Urinary bladder (tissue), 4 donors: ENCODE measurements around the gene BDKRB2. TPM values are rescaled to one million over a fixed set of nuclear protein-coding genes. Genes with fewer than 3 reads are reported as not detected.

Experiments used
- DNase-seq: peaks from one replicate; pipeline ENCODE4 v3.0.0-alpha.2; 2015; ENCODE audit errors: extremely low spot score
- H3K27ac ChIP-seq: one replicate; pipeline ENCODE4 v1.5.1; 2013; ENCODE audit warnings: low read depth, mild to moderate bottlenecking, moderate library complexity
- H3K36me3 ChIP-seq: one replicate; pipeline ENCODE4 v1.6.1; 2013; ENCODE audit warnings: mild to moderate bottlenecking, moderate library complexity; ENCODE audit not compliant: insufficient read depth
- H3K4me1 ChIP-seq: one replicate; pipeline ENCODE4 v1.6.1; 2013; ENCODE audit warnings: mild to moderate bottlenecking, moderate library complexity; ENCODE audit not compliant: insufficient read depth
- H3K4me3 ChIP-seq: one replicate; pipeline ENCODE4 v1.5.1; 2013; ENCODE audit warnings: low read depth, low read length
- WGBS: extraction: QIAGEN DNeasy Blood & Tissue Kit; methylation state at CpG from one replicate; pipeline ENCODE4 v1.1.7; 2013; 5-methylcytosine and 5-hydroxymethylcytosine counted together
- polyA plus RNA-seq: library from polyadenylated mRNA; stranded (reverse); fragments of 200-250 nt; gene quantifications from one replicate; pipeline ENCODE4 v1.2.3, GENCODE V29; 2013
- total RNA-seq: library from RNA; depleted of rRNA; stranded (reverse); fragments of >200 nt; gene quantifications from one replicate; pipeline ENCODE4 v1.2.3, GENCODE V29; 2014
- donor health status: healthy with polysubstance abuse.
- donor health status: healthy.

The BDKRB2 gene
- total and polyA plus RNA-seq, 2 donors = 10.5 to 30.5 TPM

DNA sequence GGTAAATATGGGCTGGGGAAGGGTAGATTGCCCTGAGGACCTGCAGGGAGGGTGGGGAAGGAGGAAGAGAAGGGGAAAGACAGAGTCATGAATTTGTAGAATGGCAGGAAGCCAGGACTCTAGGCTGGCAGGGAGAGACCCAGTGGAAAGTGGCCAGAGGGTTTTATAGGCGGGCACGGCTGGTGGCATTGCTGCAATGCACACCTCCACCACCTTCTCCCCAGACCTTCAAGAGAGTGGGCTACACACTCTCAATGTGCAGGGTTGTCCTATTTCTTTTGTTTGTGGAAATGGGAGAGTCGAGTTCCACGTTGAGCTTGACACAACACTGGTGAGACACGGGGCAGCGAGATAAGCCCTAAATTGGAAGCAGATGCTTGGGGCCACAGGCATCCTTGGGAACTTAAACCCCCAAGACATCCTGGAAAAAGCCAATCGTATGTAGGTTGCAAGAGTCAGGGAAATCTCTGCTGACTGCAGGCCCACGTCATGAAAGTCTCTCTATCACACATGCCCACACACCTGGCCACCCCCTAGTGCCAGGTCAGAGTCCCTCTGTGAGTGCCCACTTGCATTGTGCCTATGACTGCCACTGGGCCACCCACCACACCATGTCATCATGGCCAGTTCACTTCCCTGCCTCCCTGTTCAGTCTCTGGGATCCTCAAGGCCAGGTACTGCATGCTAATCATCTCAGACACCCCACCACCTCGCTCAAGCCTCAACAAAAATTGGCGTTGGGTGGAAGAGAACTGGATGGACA is 38.0 kb upstream of the BDKRB2 start:
- Histone ChIP-seq H3K4me3 (no peak overlapping the region), H3K4me1 (no peaks in the 10 kb centered on the region), H3K36me3 (no peaks in the 10 kb centered on the region), H3K27ac (no peak overlapping the region)
- no peak for DNase-seq
- 82% methylated on average over 10 of the region's 10 CpGs for WGBS

DNA sequence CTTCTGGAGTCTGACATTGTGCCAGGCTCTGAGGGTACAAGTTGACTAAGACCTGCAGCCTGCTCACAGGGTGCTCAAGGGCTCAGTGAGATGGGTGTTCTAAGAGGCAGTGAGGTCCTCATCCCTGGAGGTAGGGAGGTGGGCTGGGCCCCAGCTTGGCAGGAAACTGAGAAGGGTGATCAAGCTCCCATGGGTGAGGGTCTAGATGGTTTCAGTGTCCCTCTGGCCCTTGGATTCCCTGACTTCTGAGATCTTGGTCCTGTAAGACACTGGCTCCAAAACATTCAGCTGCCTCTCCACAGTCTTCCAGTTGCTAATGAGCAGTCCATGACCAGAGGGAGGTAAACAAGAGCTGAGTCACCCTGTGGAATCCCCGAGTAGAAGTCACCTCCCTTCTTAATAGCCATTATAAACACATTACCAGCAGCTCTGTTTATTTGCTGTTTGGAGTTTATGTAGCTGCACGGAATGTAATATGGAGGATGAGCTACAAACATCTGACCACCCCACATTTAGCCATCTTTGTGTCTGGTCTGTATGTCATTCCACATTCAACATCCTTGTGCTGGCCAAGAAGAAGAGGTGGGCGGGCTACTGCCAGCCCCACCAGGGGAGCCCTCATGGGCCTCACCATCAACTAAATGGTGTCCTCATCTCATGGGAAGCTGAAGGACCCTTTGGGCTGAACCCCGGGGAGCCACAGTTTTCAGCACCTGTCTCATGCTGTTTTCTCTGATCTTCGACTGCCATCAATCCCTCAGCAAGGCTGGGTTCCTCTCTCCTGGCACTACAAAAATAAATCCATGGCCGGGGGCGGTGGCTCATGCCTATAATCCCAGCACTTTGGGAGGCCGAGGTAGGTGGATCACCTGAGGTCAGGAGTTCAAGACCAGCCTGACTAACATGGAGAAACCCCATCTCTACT is 37.2 kb upstream of the BDKRB2 start:
- no peaks in the 10 kb centered on the region for H3K4me1 ChIP-seq
- no peak overlapping the region for H3K27ac ChIP-seq
- 81% methylated on average over 8 of the region's 8 CpGs for WGBS
- H3K4me3 ChIP-seq = no peak overlapping the region
- no peak for DNase-seq
- no peaks in the 10 kb centered on the region for H3K36me3 ChIP-seq

DNA sequence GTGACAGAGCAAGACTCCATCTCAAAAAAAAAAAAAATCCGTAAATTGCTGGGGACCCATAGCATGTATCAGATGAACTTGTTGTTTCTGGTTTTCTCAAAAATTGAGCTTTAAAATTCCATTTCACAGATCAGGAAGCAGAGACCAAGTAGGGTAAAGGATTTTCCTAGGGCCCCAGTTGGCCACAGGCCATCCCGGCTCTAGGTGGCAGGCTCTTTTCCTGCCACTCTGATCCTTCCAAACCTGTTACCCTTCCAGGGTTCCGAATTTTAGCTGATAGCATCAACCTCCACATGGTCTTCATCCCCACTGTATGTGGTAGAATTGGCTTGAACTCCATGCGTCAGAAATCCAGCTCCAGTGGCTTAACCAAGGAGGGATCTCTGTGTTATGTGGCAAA is 36.1 kb upstream of the BDKRB2 start:
- Histone ChIP-seq H3K36me3 (no peaks in the 10 kb centered on the region), H3K4me3 (no peak overlapping the region), H3K27ac (no peak overlapping the region), H3K4me1 (no peaks in the 10 kb centered on the region)
- 90% methylated on average over 4 of the region's 4 CpGs for WGBS
- DNase-seq = no peak

DNA sequence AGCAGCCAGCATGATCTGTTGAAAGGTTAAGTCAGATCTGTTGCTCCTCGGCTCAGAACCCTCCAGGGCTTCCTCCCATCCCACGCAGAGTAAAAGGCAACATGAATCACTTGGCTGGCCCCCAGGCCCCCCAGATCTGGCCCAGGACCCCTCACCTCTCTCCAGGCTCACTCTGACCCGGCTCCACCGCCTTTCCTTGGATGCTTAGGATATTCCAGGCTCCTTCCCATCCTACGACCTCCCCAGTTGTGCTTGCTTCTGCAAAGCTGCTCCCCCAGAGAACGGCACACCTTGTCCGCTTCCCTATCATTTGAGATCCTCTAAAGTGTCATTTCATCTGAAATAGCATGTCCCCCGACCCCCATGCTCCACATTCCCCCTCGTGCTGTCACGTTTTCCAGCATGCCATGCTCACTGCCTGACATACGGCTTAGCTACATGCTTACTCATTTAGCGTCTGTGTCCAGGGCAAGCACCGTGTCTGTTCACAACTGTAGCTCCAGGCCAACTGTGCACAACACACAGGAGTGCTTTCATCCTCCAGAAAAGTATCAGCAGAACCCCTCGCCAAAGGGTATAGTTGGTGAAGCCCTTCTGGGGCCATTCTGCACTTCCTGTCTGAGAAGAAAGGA is 33.6 kb upstream of the BDKRB2 start:
- Histone ChIP-seq H3K4me1 (no peaks in the 10 kb centered on the region), H3K27ac (no peak overlapping the region), H3K4me3 (no peak overlapping the region), H3K36me3 (no peaks in the 10 kb centered on the region)
- 73% methylated on average over 14 of the region's 14 CpGs for WGBS
- no peak for DNase-seq

DNA sequence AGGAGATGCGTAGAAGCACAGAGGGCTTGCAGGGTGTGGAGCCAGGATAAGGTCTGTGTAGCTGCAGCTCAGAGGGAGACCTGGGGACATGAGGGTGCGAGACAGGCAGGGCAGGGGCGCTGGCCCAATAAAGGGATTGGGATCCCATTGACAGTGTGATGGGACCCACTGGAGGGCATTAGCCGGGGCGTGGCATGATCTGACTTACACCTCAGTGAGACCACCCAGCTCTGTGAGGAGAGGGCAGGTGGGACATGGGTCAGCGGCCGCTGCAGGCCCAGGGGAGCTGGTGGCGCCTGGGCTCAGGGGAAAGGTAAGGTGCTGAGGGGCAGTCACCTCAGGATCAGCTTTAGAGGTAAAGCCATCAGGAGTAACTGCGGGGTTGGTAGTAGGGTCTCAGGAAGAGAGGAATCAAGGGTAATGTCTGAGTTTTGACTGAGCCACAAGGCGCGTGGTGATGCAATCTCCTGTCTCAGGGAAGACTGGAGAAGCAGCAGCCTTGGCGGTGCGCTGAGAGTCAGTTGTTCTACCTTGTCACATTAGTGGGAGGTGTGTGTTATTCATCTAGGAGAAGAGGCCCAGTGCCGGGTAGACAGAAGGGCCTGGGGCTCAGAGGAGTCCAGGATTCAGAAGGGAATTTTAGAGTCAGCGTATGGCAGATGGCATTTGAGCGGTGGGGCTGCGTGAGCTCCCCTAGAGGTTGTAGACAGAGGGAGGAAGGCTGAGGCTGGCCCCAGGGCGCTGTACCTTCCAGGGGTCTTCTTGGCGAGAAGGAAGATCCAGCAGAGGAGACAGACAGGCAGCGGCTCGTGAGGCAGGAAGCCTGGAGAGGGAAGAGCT is 30.8 kb upstream of the BDKRB2 start:
- Histone ChIP-seq H3K4me1 (no peaks in the 10 kb centered on the region), H3K27ac (no peak overlapping the region), H3K4me3 (no peak overlapping the region), H3K36me3 (no peaks in the 10 kb centered on the region)
- DNase-seq = no peak
- WGBS = 96% methylated on average over 21 of the region's 21 CpGs

DNA sequence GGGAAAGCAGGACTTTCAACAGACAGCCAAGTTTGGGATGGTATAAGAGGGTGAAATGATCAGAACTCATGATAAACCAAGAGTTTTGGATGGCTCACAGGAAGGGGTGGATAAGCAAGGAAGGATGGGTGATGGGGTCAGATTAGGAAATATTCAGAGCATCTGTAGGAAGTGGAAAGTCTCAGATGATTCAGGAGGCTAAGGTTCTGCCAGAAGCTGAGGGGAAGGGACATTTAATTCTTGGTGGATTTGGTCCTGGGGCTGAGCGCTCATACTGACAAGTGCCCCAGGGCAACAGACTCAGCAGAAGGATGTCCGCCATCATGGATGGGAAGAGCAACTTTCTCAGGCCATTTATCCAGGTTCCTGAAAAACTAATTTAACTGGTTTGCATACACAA is 28.4 kb upstream of the BDKRB2 start:
- WGBS = 77% methylated on average over 2 of the region's 2 CpGs
- Histone ChIP-seq H3K4me3 (no peak overlapping the region), H3K36me3 (no peaks in the 10 kb centered on the region), H3K27ac (peak overlapping the region; percentile 43), H3K4me1 (no peaks in the 10 kb centered on the region)
- no peak for DNase-seq

DNA sequence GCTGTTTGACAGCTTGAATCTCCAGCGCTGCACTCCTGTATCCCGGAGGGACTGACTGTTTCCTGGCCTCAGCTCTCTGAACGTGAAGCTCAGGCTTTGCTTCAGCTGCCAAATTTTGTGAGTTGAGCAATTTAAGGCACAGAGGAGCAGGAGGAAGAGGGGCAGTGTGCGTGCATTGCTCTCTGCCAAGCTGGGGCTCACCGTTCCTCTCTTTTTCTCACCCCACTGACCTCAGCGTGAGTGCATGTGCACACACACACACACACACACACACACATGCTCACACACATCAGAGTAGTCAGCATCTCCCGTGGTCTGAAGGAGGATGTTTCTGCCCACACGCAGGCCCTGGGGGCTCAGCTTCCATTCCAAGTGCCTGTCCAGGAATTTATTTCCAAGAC is 27.8 kb upstream of the BDKRB2 start:
- 15% methylated on average over 8 of the region's 8 CpGs for WGBS
- no peaks in the 10 kb centered on the region for H3K36me3 ChIP-seq
- H3K4me1 ChIP-seq = no peaks in the 10 kb centered on the region
- no peak overlapping the region for H3K4me3 ChIP-seq
- DNase-seq = peak; percentile 28
- H3K27ac ChIP-seq = peak overlapping the region; percentile 43

DNA sequence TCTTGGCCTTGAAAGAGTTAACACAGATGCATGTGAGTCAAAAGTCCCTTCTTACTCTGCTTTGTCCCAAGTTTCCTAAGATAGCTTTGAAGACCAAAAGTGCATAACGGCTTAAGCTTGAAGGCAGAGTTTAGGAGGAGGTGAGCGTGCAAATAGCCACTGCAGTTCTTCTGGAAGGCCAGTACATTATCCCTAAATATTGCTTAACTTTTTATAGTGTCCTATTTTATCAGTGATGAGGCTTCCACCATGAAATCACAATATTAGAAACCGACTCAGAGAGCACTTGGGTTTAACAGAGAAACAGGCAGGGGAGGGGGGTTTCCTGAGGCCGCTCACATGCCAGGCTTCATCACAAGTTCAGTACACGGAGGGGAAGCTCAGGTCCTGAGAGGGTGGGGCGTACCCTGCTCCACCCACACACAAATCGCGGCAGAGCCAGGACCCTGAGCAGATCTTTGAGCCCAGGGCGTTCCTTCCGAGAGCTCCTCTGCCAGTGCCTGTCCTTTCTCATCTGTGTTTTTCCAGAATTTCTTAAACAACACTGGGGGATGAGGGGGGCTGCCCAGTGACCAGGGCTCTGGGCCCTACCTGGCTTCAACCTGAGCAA is 26.8 kb upstream of the BDKRB2 start:
- Histone ChIP-seq H3K36me3 (no peaks in the 10 kb centered on the region), H3K4me1 (no peaks in the 10 kb centered on the region), H3K4me3 (no peak overlapping the region), H3K27ac (peak overlapping the region; percentile 43)
- 10% methylated on average over 10 of the region's 10 CpGs for WGBS
- no peak for DNase-seq

DNA sequence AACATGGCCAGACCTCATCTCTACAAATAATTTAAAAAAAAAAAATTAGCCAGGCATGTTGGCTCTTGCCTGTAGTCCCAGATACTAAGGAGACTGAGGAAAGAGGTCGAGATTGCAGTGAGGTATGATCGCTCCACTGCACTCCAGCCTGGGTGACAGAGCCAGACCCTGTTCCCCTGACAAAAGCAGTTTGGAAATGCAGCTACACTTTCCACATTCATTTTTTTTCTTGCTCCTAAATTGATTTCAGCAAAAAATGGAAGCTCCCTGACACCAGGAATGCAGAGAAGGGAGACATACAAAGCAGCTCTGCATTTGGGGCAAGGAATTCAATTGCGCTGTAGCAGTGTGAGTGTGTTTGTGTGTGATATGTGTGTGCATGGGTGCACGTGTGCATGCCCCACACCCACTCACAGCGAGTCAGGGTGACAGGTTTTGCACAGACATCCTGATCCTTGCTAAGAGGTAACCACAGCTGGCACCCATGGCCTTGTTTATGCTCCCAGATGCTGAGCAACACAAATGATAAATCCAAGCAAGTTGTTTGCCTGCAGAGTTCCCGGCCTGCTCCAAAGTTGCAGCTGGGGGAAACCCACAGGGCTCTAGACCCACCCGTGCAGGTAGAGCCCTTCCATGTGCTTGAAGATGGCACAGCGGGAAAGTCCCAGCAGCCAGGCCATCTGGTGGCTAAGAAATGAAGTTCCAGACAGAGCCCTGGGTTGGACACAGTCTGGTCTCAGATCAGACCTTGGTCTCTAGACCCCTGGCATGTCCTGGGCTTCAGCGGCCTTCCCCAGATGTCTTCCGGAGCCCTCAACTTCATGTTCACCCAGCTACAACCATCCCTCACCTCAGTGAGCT is 25.9 kb upstream of the BDKRB2 start:
- WGBS = 67% methylated on average over 10 of the region's 10 CpGs
- no peak overlapping the region for H3K4me3 ChIP-seq
- no peaks in the 10 kb centered on the region for H3K4me1 ChIP-seq
- DNase-seq = no peak
- peak overlapping the region; percentile 61 for H3K27ac ChIP-seq
- H3K36me3 ChIP-seq = no peaks in the 10 kb centered on the region

DNA sequence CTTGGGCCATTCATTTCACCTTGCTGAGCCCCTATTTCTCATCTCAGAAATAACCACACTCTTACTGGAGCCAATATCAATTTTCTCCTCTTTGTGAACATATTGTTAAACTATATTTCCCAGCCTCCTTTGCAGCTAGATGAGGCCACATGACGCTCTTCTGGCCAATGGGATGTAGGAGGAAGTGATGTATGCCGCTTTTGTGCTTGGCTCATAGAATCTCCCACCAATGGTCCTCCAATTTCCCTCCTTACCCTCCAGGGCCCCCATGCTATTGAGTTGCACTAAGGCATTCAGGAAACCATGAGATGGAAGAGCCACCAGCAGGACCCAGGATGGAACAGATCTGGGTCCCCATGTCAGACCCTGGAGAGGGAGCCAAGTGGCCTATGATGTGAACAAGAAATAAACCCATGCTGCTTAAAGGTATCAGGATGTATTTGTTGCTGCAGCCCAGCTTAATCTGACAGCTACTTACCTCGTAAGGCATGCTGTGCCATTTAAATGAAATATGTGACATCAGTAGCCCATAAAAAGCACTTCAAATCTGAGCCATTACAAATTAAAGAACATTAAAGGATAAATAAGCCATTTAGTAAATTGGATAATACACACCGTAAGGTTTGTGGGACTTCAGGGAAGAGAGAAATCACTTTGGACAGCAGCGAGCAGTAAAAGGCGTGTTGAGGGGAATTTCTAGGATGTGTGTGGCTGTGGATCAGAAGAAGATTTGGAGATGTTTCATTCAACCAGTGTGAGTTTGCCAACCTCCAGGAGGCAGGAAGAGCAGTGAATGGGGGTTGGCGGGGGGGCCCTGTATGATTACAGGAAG is 24.4 kb upstream of the BDKRB2 start:
- no peaks in the 10 kb centered on the region for H3K4me1 ChIP-seq
- no peak overlapping the region for H3K4me3 ChIP-seq
- 85% methylated on average over 7 of the region's 7 CpGs for WGBS
- no peak overlapping the region for H3K27ac ChIP-seq
- no peaks in the 10 kb centered on the region for H3K36me3 ChIP-seq
- no peak for DNase-seq

DNA sequence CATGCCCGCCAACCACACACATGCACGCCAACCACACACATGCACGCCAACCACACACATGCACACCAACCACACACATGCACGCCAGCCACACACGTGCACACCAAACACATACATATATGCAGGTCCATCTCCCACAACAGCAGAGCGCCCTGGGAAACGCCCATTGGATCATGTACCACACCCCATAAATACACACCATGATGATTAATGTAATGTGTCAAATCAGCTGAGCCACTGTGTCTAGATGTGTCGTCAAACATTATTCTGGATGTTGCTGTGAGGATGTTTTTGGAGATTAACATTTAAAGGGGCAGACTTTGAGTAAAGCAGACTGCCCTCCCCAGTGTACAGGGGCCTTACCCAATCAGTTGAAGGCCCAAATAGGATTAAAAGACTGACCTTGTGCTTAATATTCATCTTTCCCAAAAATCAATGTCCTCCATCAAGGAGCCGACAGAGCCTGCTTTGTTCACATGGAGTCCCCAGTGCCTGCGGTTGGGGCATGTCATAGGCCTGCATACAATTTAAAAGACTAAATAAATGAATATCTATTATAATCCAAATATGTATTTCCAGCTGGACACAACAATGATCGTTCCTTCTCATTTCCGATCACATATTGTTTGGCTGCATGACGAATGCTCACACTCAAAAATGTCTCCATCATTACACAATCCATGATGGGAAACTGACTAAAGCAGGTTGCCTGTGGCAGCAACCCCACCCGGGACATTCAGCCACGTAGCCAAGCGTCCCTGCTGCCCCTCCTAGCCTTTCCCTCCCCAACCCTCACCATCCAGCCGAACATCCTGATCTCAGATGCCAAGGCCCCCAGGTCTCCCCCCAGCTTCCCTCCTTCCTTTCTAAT is 23.2 kb upstream of the BDKRB2 start:
- no peaks in the 10 kb centered on the region for H3K36me3 ChIP-seq
- no peak overlapping the region for H3K27ac ChIP-seq
- no peak overlapping the region for H3K4me3 ChIP-seq
- no peak for DNase-seq
- H3K4me1 ChIP-seq = no peaks in the 10 kb centered on the region
- WGBS = 88% methylated on average over 17 of the region's 17 CpGs
